PC-9 (cell line): ENCODE data around the gene GRID2. TPM values are rescaled to one million over a fixed set of nuclear protein-coding genes. Genes with fewer than 3 reads are reported as not detected.

ENCODE experiments used
- BruUV-seq: library from RNA; stranded (reverse); fragments of 400-500 nt; replicated peaks from 2 replicates; lab custom pipeline; 2021; lab: Mats Ljungman, UMichigan
- CTCF ChIA-PET: fragments of 300-600 bp; sonication (Branson Sonifier 250); formaldehyde crosslinking; loops from one replicate; lab custom pipeline; 2022; ENCODE audit warnings: antibody characterized with exemption; lab: Charles Lee
- POLR2A ChIA-PET: fragments of 300-600 bp; sonication (Branson Sonifier 250); formaldehyde crosslinking; loops from one replicate; lab custom pipeline; 2022; ENCODE audit warnings: antibody characterized with exemption; ENCODE audit not compliant: unreplicated experiment; lab: Charles Lee
- DNase-seq, 2 experiments: peaks; one replicate each; pipeline versions ENCODE4 v3.0.0 to v3.0.0-alpha.2; 2015 to 2022; ENCODE audit warnings: mixed read lengths in 1 of 2
- H2AFZ ChIP-seq: fragments of 200-600 bp; sonication (generic); 2 replicates; pipeline ENCODE4 v1.8.1; 2017; ENCODE audit warnings: antibody characterized with exemption
- H3F3A ChIP-seq: fragments of 200-600 bp; sonication (generic); 2 replicates; pipeline ENCODE4 v1.8.1; 2017; ENCODE audit warnings: antibody characterized with exemption, mild to moderate bottlenecking, low read depth; ENCODE audit not compliant: insufficient read depth
- H3K27ac ChIP-seq: fragments of 200-600 bp; sonication (generic); 2 replicates; pipeline ENCODE4 v1.6.1; 2016; ENCODE audit warnings: mixed run types
- H3K27me3 ChIP-seq: fragments of 200-600 bp; sonication (generic); 2 replicates; pipeline ENCODE4 v1.6.1; 2016; ENCODE audit warnings: low read depth, mixed run types; ENCODE audit not compliant: insufficient read depth
- H3K36me3 ChIP-seq: fragments of 200-600 bp; sonication (generic); 2 replicates; pipeline ENCODE4 v1.6.1; 2016; ENCODE audit warnings: low read depth, mixed run types
- H3K4me1 ChIP-seq: fragments of 200-600 bp; sonication (generic); replicated peaks from 2 replicates; pipeline ENCODE4 v1.6.1; 2016; ENCODE audit warnings: mixed run types; ENCODE audit not compliant: insufficient read depth
- H3K4me2 ChIP-seq: fragments of 200-600 bp; sonication (generic); 2 replicates; pipeline ENCODE4 v1.6.1; 2017; ENCODE audit warnings: mixed run types
- H3K4me3 ChIP-seq: fragments of 200-600 bp; sonication (generic); 2 replicates; pipeline ENCODE4 v1.6.1; 2016; ENCODE audit warnings: mixed run types
- H3K79me2 ChIP-seq: fragments of 200-600 bp; sonication (generic); 2 replicates; pipeline ENCODE4 v1.6.1; 2017; ENCODE audit warnings: low read depth, mixed run types
- H3K9me2 ChIP-seq: fragments of 200-600 bp; sonication (generic); 2 replicates; pipeline ENCODE4 v1.8.1; 2017; ENCODE audit warnings: mild to moderate bottlenecking; ENCODE audit not compliant: insufficient read depth
- H3K9me3 ChIP-seq: fragments of 200-600 bp; sonication (generic); 2 replicates; pipeline ENCODE4 v1.8.1; 2016; ENCODE audit warnings: low read depth; ENCODE audit not compliant: insufficient read depth
- H4K20me1 ChIP-seq: fragments of 200-600 bp; sonication (generic); 2 replicates; pipeline ENCODE4 v1.8.1; 2017; ENCODE audit not compliant: insufficient read depth
- CTCF ChIP-seq: fragments of 200-600 bp; sonication (generic); conservative IDR thresholded peaks from 2 replicates; pipeline ENCODE4 v1.6.1; 2017; ENCODE audit warnings: mixed run types, antibody characterized with exemption, mild to moderate bottlenecking, moderate library complexity
- EZH2 ChIP-seq: fragments of 200-600 bp; sonication (generic); IDR thresholded peaks from 2 replicates; pipeline ENCODE4 v1.8.0; 2017; ENCODE audit warnings: antibody characterized with exemption, low read depth
- intact Hi-C: fragments of 100-400 bp; cut with micrococcal nuclease; formaldehyde crosslinking; loops from one replicate; pipeline ENCODE4 v1.10.0; 2022; ENCODE audit not compliant: unreplicated experiment
- total RNA-seq: library from RNA; stranded (reverse); gene quantifications from 2 replicates; pipeline ENCODE4 v1.2.3, GENCODE V29; 2021

Gene GRID2
- total RNA-seq, 1 experiment from 2014 or later: not detected

- no peaks in the 10 kb centered on the region for H3K9me2 ChIP-seq
- no peak overlapping the region for H3K4me3 ChIP-seq
- ChIA-PET CTCF (no interaction called here), POLR2A (no interaction called here)
- no peaks in the 10 kb centered on the region for H3K27me3 ChIP-seq
- H3K36me3 ChIP-seq: no peaks in the 10 kb centered on the region
- no peak overlapping the region for H3K27ac ChIP-seq
- DNase-seq: no peak
- no peaks in the 10 kb centered on the region for H3K4me1 ChIP-seq
- no peak overlapping the region for H2AFZ ChIP-seq
- H3F3A ChIP-seq: no peaks in the 10 kb centered on the region
- intact Hi-C loops: no loop called here
- no peak for TF ChIP-seq EZH2
- no peak for TF ChIP-seq CTCF
- BruUV-seq: no TSS peak
- no peaks in the 10 kb centered on the region for H3K79me2 ChIP-seq
- H3K4me2 ChIP-seq: no peak overlapping the region
- H4K20me1 ChIP-seq: no peaks in the 10 kb centered on the region
- no peaks in the 10 kb centered on the region for H3K9me3 ChIP-seq
Measured at GRCh38 chr4:93302310-93302709, 998.5 kb downstream of the GRID2 start.

GRCh38 chr4:93303440-93303839 lies 999.7 kb downstream of the GRID2 start:
- no peaks in the 10 kb centered on the region for H3K27me3 ChIP-seq
- no peak overlapping the region for H2AFZ ChIP-seq
- no TSS peak for BruUV-seq
- H4K20me1 ChIP-seq: no peaks in the 10 kb centered on the region
- H3K36me3 ChIP-seq: no peaks in the 10 kb centered on the region
- no peaks in the 10 kb centered on the region for H3K9me2 ChIP-seq
- no peak for TF ChIP-seq CTCF
- no peak for TF ChIP-seq EZH2
- H3K4me3 ChIP-seq: no peak overlapping the region
- intact Hi-C loops: no loop called here
- DNase-seq: no peak
- POLR2A ChIA-PET: no interaction called here
- H3K4me2 ChIP-seq: no peak overlapping the region
- no peaks in the 10 kb centered on the region for H3K79me2 ChIP-seq
- no peak overlapping the region for H3K27ac ChIP-seq
- CTCF ChIA-PET: no interaction called here
- H3F3A ChIP-seq: no peaks in the 10 kb centered on the region
- no peaks in the 10 kb centered on the region for H3K4me1 ChIP-seq
- H3K9me3 ChIP-seq: no peaks in the 10 kb centered on the region

GRCh38 chr4:93312299-93312698 lies 1008.5 kb downstream of the GRID2 start:
- H3K4me3 ChIP-seq: no peak overlapping the region
- no peaks in the 10 kb centered on the region for H3K36me3 ChIP-seq
- H3K79me2 ChIP-seq: no peaks in the 10 kb centered on the region
- POLR2A ChIA-PET: no interaction called here
- H4K20me1 ChIP-seq: no peaks in the 10 kb centered on the region
- no TSS peak for BruUV-seq
- no peaks in the 10 kb centered on the region for H3K4me1 ChIP-seq
- CTCF ChIA-PET: no interaction called here
- H3K9me3 ChIP-seq: no peaks in the 10 kb centered on the region
- intact Hi-C loops: no loop called here
- H3K27ac ChIP-seq: no peak overlapping the region
- no peak overlapping the region for H3K4me2 ChIP-seq
- no peaks in the 10 kb centered on the region for H3K27me3 ChIP-seq
- H3K9me2 ChIP-seq: no peaks in the 10 kb centered on the region
- TF ChIP-seq EZH2: no peak
- TF ChIP-seq CTCF: no peak
- H2AFZ ChIP-seq: no peak overlapping the region
- no peaks in the 10 kb centered on the region for H3F3A ChIP-seq
- no peak for DNase-seq
